NCI-H1436 (cell line): ENCODE measurements around the gene TUFM.
"Not testable (repeated sequence)": the region's sequence is repeated elsewhere in the genome, so short reads cannot be mapped to it uniquely, and the experiment has no call there.

Experiments used
- DNase-seq: peaks from one replicate; lab custom pipeline; 2025; lab: John Stamatoyannopoulos, UW

TUFM gene

DNA sequence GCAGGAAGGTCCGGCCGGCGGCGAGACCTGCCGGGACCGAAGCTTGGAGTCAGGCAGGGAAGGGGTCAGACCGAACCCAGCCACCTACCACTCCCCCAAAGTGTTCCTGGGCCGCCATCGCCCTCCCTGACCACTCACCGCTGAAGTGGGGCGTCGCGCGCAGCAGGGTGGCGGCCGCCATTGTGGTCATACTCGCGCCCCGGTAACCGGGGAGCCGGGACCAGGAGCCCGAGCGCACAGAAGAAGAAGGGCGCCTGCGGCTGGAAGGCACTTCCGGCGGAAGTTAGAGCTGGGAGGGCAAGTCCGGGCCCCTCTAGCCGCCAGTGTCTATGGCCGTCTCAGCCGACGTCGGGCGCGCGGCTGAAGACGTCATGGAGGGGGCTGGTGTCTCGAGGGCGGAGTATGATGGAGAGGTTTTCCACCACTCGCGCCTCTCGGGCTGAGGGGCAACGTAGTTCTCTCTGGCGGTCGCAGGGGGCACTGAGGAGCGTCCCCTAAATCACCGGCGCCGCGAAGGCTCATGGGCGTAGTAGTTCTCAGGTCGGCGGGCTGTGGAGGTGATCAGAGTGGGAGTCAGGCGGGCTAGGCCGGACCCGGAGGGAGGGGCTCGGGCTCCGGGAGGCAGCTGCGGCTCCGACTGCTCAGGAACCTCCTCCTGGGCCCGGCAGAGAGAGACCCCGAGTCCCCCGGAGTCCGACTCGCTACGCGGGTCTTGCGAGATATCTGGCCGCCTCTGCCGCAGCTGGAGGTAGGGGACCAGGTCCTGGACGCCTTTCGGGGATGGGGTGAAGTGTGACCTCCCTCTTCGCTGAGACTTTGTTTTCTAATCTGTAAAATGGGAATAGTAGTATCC is at the start of gene TUFM:
TSS of gene TUFM (minus strand) at position 269 of the 853 bp plus-strand sequence. CDS start at position 190, 79 bp downstream.
- DNase-seq: peak; percentile 98

DNA sequence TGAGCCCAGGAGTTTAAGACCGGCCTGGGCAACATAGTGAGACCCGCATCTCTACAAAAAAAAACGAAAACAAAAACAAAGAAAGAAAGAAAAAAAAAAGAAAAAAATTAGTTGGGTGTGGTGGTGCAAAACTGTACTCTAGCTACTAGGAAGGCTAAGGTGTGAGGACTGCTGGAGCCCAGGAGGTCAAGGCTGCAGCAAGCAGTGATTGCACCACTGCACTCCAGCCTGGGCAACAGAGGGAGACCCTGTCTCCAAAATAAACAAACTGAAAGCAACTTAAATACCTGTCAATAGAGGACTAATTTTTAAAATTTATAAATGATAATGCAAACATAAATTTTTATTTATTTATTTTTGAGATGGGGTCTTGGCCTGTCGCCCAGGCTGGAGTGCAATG is 49.5 kb upstream of the TUFM start:
- DNase-seq: no peak

DNA sequence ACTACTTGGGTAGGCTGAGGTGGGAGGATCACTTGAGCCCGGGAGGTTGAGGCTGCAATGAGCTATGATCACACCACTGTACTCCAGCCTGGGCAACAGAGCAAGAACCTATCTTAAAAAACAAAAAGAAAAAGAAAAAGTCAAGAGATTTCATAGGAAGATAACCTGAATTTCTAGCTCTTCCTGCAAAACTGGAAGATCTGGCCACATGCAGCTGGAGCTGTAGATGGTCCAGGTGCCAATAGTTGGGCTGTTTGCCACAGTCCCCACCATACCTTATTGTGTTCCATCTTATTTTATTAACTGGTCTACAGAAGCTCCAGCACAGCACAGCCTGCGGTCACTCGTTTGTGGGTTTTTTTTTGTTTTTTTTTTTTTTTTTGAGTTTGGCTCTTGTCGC is 47.1 kb upstream of the TUFM start:
- no peak for DNase-seq

DNA sequence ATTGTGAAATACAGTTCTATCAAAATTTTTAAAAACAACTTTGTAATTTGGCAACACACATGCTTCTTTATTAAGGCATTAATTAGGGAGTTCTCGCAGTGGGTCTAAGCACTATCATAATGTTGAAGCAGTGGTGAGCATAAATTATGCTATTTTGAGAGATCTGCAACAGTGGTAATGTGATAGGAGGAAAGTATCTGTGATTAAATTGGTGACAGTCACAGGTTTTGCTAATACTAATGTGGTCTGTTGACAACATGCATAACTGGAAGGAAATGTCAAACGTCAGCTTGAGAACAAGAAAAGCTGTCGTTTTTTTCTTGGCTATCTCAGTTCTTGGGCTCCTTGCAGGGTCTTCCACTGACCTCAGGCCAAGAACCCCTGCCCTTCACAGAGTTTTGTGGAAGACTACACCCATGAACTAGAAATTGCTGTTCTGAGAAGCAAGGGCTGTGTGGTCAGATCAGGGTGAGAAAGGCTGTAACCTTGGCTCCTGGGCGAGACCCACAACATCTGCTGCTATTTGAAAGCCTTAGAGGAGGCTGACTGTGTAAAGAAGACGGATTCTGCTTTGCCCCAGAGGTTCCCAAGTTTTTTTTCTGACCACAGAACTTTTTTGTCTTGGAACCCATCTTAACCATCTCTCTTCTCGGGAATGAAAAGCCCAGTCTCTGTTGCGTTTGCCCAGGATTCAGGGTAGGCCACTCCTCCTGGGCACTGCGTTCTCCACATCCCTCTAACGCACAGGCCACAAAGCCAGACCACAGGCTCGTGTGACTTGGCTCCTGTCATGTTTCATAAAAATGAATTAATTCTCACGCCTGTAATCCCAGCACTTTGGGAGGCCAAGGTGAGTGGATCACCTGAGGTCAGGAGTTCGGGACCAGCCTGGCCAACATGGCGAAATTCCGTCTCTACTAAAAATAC is 46.1 kb upstream of the TUFM start:
- DNase-seq: no peak

DNA sequence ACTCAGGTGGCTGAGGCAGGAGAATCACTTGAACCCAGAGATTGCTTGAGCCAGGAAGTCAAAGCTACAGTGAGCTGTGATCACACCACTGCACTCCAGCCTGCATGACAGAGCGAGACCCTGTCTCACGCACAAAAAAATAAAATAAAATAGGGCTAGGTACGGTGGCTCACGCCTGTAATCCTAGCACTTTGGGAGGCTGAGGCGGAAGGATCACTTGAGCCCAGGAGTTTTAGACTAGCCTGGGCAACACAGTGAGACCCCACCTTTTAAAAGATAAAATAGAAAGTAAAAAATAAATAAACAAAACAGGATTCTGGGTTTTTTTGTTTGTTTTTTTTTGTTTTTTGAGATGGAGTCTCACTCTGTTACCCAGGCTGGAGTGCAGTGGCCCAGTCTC is 44.2 kb upstream of the TUFM start:
- DNase-seq: not testable (repeated sequence)

DNA sequence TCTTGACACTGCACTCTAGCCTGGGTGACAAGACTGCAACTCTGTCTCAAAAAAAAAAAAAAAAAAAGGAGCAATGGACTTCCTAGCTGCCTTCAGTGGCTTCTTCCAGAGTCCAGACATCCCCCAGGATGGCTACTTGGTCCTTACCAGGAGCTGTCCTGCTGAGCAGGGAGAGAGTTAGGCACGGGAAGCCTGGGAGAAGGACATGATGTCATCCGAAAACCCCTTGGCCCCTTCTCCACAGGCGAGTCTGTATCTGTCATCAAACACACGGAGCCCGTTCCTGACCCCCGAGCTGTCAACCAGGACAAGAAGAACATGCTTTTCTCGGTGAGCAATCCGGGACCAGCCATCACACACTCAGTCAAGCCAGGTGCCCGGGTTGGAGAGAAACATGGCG is 40.8 kb upstream of the TUFM start:
- no peak for DNase-seq

DNA sequence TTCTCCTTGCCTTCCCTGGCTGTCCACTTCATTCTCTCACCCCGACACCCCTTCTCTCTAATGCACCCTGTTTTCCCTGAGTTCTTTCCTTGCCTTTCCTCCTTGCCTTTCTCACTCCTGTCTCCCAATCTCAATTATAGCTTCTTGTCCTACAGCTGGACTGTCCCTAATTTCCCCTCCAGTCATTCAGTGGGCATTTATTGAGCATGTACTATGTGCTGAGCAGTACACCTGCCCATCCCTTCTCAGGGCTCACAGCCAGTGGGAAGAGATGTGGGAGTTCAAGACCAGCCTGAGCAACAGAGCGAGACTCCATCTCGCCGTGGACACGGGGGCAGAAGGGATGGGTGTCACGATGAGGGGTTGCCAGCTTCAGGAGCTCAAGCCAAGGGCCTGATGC is 37.9 kb upstream of the TUFM start:
- no peak for DNase-seq

DNA sequence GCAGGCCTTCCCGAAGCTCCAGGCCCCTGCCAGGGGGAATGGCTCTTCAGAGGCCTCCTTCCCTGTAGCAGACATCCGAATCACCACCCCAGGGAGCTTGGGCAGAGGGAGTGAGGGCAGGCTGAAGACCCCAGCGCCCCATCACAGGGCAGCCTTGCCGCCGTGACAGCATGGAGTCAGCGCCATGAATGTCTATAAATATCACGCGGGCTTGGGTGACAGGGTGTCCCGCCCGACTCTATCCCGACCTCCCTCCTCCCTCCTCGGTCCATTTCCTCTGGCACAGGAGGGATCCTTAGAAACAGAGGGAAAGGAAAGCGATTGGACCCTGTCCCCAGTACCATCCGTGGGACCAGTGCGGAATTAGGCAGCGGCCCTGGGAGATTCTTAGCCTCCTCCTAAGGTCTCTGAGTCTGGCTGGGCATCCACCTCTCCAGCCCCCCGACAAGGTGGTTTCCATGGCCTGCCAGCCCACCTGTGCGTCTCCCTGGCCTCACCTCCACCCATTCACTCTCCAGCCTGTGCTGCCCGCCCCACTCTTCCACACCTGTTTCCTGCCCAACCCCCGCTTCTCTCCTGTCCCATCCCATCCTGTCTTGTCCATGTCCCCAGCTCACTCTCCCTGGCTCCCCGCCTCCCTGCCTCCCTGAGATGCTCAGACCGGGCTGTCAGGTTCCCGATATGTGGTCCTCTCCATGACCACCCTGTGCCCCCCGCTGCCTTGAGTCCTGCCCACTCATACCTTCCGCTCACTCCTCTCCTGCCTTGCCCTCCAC is 37.3 kb upstream of the TUFM start:
- DNase-seq: no peak

DNA sequence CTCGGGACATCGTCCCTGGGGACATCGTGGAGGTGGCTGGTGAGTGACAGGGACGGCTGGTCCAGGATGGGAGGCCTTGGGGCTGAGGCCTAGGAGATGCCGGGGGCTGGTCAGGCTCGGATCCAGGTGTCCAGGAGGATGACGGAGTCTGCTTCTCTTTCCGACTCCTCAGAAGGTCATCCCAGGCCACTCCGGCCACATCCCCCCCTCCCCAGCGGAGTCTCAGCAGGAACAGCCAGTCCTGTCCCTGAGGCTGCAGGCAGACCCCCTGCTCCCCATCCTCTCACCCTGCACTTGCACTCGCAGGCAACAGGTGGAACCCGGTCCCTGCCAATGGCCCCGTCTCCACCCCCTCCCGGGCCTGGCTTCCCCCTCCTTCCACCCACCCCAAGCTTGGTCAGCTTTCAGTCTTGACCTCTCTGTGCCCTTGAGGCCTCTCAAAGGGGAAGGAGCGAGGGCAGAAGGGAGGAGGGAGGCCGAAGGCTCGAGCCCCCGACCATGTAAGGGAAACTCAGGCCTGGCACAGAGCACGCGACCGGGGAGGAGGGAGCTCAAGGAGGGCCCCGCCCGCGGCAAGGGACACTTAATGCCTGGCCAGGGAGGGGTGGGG is 36.5 kb upstream of the TUFM start:
- DNase-seq: no peak

DNA sequence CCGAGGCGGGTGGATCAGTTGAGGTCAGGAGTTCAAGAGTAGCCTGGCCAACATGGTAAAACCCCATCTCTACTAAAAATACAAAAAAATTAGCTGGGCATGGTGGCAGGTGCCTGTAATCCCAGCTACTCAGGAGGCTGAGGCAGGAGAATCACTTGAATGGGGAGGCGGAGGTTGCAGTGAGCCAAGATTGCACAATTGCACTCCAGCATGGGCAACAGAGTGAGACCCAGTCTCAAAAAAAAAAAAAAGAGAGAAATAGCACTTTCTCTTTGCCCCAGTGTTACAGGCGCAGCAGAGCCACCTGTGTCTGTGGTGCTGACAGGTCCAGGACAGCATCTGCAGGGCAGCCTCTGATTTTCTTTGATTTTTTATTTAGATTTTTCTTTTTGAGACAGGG is 35.4 kb upstream of the TUFM start:
- DNase-seq: not testable (repeated sequence)

DNA sequence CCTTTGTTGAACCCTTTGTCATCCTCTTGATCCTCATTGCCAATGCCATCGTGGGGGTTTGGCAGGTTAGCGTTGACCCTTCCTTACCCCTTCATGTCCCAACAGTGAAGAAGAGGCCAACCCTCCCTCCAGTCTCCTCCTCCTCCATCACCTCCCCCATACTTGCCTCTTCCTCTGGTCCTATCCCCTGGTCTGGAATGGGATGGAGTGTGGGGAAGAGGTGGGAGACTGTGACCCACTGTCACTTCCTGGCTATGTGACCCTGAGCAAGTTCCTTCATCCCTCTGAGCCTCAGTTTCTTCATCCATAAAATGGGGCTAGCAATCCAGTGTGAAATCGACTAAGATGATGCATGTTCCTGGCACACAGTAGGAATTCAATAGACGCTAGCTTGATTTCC is 34.8 kb upstream of the TUFM start:
- DNase-seq: no peak

DNA sequence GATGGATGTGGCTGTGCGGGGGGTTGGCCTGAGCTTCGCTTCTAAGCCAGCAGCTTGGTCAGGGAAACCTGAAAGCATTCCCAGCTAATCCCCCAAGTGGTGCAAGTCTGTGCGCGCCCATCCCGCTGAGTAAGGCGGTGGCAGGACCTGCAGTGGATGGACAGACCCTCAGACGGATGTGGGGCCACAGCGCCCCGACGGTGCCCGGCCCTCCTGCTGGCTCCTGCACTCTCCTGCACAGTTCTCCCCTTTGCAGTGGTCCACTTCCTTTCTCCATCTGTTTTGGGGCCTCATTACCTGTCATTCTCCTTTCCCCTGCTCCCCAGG is 34.4 kb upstream of the TUFM start:
- DNase-seq: no peak

DNA sequence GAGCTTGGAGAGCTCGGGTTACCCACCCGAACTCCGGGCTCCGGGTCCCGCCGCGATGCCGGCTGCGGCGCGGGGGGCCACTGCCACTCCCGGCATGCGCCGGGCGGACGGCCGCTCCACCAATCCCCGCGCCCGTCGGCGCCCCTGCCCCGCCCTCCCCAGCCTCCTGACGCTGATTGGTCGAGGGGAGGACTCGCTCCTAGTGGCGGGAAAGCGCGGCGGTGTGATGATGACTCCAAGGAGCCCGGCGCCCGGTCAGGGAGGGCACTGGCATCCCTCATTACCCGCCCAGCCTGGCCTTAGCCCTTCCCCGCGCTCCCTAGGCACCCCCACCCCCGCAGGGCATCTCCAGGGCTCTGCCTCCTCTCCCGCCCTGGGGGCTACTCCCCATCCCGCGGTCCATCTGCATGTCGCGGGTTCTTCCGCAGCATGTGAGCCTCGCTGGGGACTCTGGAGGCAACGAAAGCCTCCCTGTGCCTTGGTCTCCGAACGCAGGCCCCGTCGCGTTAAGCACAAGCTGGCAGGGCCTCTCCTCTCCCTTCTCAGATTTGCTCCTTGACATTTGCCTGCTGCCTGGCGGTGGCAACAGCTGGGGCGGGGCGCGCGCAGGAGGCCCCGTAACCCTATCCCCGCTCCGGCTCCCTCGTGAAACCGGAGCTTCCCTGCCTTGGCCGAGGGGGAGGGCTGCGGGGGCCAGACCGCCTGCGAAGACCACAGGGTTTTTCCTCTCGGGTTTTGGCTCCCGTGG is 33.9 kb upstream of the TUFM start:
- peak; percentile 79 for DNase-seq

DNA sequence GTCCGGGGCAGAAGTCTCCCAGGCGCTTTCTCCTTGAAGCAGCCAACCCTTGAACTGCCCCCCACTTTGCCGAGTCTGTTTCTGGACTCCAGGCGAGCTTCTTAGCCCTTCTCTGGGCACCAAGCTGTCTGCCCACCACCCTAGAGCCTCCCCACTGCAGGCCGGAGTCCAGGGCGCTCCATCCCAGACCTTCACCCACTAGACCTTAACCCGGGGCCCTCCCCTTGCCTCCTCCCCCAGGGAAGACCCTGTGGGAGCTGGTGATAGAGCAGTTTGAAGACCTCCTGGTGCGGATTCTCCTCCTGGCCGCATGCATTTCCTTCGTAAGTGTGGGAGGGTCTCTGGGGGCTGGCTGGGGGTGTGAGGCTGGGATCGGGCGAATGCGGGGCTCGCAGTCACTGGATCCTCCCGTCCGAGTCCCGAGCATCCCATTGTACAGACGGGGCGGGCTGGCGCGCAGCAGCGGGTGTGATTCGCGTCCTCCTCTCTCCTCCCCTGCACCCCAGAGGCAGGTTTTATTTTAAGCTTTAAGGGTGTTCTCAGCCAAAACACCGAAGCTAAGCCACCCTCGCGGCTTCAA is 33.2 kb upstream of the TUFM start:
- no peak for DNase-seq

DNA sequence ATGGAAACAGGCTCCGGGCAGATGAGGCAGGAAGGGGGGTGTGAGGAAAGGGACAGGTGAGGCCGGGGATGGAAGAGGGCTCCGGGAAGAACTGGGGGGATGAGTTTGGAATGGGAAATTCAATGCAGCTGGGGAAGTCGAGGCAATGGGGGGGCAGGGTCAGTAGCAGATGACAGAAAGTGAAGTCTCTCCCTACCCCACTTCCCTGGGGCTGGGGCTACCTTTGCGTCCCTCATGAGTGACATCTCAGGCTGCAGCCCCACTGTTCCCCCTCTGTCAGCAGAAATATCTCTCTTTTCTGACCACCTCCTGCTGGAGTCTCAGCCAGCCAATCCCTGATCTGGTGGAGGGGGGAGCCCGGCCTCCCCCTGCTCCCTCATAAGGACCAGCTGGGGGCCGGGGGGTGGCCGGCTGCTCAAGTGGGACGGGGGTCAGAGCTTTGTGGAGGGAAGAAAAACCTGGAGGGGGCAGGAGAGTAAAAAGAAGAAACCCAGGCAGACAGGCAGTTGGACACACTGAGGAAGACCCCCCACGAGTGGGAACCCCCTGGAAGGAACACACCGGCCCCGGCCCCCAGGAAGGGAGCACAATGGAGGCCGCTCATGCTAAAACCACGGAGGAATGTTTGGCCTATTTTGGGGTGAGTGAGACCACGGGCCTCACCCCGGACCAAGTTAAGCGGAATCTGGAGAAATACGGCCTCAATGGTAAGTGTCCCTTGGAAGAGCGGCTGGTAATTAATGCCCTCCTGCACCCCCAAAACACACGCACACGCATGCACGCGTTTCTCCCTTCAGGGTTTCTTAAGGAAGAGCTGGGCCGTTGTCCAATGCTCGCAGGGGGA is 32.2 kb upstream of the TUFM start, which contains the start of gene ATP2A1:
TSS of gene ATP2A1 (plus strand) at position 406 of the 844 bp plus-strand sequence. CDS start at position 590, 184 bp downstream.
- no peak for DNase-seq

DNA sequence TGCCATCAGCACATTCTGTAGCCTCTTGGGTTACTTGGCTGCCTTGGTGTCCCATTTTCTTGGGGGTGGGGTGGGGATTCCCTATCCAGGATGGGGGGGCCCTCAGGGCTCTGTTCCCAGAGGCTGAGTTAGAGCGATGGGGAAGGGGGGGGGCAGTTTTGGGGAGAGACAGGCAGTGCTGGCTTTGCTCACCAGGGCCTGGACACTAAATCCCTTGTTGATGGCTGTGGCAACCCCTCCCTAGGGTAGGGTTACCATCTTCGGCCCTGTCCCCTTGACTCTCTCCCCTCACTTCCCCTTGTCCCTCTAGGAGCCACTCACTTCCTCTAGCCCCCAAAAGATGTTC is 31.5 kb upstream of the TUFM start:
- no peak for DNase-seq

DNA sequence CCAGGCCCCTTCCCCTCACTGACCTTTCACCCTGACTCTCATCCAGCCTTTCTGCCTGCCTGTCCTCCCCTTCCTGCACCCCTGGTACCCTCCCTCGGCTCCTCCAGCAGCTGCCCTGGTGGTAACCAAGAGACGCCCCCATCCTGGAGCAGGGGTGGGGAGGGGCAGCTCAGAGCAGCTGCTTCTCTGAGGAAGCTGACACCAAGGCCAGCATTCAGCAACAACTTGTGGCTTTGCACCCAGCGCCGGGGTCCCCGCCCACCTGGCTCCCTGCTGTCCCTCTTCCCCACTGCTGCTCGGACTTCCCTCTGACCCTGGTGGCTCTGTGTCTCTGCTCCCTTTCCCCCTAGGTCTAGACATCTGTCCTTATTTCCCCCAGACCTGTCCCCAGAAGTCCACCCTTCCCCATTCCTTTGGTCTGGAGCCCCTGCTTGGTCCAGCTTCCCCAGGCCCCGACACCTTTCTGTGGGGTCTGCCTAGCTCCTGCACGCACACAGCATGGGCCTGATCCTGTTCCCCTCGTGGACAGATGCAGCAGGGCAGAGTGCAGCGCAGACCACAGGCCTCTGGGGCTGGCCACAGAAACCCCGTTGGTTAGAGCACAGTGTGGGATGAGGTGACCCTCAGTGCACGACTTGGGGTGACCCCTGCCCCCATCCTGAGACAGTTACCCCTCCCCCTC is 31.0 kb upstream of the TUFM start:
- no peak for DNase-seq

DNA sequence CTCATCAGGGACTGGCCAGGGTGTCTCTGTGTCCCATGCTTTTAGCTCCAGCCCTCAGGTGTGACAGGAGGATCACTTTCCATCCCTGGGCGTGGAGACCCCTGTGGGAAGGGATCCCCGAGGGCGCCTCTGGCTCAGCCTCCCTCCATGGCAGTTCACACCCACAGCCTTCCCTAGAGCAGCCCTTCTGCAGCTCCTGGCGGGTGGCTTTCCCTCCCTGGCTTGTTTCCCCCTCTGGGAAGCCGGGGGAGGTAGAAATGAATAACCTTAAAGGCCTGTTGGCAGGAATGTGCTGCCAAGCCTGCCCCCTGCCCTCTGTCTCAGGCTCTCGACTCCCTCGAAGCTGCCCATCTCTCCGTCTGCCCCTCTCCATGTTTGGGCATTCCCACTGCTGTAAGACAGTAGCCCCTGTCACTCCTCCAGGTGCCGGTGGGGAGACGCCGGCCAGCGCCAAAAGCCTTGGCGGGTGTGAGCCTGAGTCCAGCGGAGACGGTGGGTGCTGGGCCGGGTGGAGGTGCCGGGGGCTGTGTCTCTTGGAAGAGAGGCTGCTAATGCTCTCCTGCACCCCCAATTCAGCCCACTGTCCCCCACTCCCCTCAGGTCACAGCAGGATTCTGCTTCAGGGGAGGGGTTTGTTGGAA is 30.0 kb upstream of the TUFM start:
- DNase-seq: no peak
